Stimulated activated CD4-positive, alpha-beta T cell treated with anti-CD3 and anti-CD28 coated beads, TNF-alpha, amount 100 ng/mL, for 24 hours (primary cell): ENCODE data around the gene ST6GALNAC2.
"Not testable (repeated sequence)": the region's sequence is repeated elsewhere in the genome, so short reads cannot be mapped to it uniquely, and the experiment has no call there.

Experiments used
- DNase-seq, 3 experiments: peaks; one replicate each; pipeline ENCODE4 v3.0.0-alpha.2; 2020; ENCODE audit warnings: low read depth in 3 of 3

The ST6GALNAC2 gene

DNA sequence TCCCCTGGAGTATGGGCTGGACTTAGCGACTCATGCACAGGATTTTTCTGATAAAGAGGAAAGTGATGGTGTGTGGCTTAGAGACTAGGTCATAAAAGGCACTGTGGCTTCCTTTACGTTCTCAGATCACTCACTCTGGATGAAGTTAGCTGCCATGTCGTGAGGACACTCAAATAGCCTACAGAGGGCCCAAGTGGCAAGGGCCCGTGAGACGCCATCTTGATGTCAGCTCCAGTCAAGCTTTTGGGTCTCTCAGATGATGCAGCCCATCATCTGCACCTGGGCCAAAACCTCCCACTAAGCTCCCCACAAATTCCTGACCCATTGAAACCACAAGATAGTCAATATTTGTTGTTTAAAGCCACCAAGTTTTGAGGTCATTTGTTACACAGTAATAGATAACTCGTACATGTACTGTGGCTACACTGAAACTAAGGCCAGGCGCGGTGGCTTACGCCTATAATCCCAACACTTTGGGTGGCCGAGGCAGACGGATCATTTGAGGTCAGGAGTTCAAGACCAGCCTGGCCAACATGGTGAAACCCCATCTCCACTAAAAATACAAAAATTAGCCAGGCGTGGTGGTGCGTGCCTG is 14.7 kb downstream of the ST6GALNAC2 start:
- DNase-seq: no peak

DNA sequence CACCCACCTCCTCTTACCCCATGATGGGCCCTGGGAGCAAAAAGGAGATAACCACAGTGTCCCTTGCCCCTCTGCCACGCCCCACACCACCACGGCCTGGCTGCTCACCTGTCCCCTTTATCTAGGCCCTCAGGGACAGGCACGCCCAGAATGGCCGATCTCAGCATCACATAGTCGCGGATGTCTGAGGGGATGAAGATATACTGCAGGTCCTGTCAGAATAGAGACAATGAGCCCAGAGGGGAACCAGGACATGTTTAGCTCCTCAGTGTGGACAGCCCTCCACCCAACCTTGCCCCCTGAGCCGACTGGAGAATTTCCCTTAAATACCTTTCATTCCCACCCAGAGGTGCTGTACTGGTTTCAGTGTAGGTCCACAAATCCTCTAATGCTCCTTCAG is 15.2 kb downstream of the ST6GALNAC2 start:
- no peak for DNase-seq

GRCh38 chr17:76569607-76570279 is 15.9 kb downstream of the ST6GALNAC2 start:
- DNase-seq: no peak

DNA sequence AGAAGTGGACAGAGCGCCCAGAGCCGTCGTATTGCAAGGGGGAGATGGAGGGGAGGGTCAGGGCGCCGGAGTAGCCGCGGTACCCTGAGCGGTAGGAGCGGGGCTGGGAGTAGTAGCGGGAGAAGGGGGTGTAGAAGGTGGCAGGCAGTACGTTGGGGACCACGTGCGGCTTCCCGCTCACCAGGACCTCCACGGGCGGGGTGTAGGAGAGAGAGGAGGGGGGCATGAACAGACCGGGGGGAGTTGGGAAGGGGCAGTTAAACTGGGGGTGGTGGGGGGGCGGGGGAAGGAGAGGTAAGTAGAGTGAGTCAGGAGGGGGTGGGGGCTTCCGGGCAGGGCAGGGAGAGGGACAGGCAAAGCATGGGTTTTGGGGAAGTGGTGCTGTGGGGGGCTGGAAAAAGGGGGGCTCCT is 16.8 kb downstream of the ST6GALNAC2 start:
- DNase-seq: no peak

GRCh38 chr17:76567634-76568432 is 17.8 kb downstream of the ST6GALNAC2 start:
- no peak for DNase-seq

- no peak for DNase-seq
Observed at GRCh38 chr17:76566988-76567431, 18.6 kb downstream of the ST6GALNAC2 start.

DNA sequence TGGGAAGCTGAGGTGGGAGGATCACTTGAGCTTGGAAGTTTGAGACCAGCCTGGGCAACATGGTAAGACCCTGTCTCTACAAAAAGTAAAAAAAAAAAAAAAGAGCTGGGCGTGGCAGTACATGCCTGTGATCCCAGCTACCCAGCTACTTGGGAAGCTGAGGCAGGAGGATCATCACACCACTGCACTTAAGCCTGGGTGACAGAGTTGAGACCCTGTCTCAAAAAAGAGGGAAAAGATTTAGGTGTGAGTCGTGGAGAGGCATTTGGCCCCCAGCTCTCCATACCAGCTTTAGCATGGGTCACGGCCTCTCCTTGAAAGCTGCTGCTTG is 19.1 kb downstream of the ST6GALNAC2 start:
- DNase-seq: no peak

GRCh38 chr17:76565728-76566612 is 19.7 kb downstream of the ST6GALNAC2 start:
- no peak for DNase-seq

GRCh38 chr17:76564991-76565727 is 20.5 kb downstream of the ST6GALNAC2 start:
- DNase-seq: not testable (repeated sequence)

DNA sequence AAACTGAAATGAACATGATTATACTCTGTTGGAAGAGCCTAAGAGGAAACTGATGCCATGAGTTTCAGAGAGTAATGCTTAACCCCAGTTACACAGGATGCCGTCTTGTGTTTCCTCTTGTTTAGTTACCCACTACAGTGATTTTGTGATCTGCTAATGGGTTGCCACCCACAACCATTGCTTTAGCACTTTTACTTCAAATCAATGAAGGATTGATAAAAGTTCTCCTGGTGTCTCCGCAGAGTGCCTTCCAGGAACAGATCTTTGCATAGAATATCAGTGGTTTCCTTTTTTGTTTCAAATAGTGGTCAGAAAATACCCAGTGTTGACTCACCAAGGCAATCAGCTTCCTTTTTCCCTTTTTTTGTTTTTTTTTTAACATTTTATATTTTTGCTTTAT is 22.3 kb downstream of the ST6GALNAC2 start:
- not testable (repeated sequence) for DNase-seq

DNA sequence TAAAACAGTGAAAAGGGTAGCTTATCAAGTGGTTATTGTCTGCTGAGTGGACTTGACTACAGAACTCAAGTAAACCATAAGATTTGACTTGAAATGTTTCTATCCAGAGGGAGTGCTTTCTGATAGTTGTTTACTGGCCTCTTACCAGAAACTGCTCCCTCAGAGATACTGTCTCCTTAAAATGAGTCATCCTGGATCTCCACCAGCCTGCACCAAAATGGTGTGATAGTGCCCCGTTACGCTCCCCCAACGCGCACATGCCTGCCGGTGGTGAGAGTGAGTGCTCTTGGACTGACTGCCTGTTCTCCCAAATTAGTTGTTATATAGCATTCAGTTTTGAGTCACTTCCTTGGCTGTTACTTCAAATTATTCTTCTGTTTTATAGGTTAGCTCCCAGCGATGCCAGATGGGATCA is 22.9 kb downstream of the ST6GALNAC2 start:
- DNase-seq: no peak

DNA sequence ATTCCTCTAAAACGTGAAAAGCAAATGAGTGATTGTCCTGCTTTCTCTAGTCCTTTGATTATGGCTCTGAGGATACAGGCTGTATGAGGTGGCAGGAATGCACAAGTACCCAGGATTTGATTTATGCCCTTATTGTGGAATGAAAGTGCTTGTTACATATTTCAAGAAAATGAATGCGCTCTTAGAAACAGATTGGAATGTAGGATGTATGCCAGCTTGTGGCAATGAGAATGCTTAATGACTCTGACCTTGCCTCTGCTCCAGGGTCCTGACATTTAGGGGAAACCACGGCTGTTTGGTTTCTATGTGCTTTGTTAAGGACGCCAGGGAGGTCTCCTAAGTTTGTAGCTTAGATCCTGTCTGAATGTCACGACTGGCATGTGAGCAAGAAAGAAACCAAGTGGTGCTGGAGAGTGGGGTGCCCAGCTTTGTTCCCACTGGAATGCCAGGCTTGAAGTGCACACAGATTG is 23.8 kb downstream of the ST6GALNAC2 start:
- no peak for DNase-seq

- no peak for DNase-seq
Observed at GRCh38 chr17:76561332-76561731, 24.3 kb downstream of the ST6GALNAC2 start.

DNA sequence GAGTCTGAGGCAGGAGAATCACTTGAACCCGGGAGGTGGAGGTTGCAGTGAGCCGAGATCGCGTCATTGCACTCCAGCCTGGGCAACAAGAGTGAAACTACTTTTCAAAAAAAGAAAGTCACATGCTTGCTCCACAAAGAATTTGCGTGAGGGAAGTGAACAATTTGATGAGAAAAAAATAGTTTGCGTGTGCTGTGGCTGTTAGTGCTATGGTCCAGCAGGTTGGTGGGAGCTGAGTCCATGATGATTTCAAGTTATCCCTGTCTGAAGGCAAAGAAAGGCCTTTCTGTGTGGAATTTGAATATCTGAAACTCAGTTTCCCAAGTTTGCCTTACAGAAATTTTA is 24.8 kb downstream of the ST6GALNAC2 start:
- DNase-seq: no peak

DNA sequence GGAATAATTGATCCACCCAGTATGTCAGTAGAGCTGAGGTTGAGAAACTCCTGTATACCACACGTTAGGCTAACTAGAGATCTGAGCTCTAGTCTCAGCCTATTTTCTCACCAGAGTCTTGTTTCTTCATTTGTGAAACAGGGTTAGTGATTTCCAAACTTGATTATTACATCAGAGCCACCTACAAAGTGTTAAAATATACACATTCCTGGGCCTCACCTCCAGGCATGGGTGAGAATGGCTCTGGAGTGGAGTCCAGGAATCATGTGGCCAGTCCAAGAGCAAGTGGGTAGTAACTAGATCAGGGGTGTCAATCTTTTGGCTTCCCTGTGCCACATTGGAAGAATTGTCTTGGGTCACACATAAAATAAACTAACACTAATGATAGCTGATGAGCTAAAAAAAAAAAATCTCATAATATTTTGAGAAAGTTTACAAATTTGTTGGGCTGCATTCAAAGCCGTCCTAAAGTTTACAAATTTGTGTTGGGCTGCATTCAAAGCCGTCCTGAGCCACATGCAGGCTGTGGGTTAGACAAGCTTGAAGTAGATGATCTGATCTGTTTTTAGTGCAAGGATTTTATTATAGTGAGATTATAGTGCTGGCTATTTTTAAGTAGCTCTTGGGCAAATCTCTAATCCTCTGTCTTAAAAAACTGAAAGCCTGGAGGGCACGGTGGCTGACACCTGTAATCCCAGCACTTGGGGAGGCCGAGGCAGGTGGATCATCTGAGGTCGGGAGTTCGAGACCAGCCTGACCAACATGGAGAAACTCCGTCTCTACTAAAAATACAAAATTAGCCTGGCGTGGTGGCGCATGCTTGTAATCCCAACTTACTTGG is 25.4 kb downstream of the ST6GALNAC2 start:
- DNase-seq: no peak

DNA sequence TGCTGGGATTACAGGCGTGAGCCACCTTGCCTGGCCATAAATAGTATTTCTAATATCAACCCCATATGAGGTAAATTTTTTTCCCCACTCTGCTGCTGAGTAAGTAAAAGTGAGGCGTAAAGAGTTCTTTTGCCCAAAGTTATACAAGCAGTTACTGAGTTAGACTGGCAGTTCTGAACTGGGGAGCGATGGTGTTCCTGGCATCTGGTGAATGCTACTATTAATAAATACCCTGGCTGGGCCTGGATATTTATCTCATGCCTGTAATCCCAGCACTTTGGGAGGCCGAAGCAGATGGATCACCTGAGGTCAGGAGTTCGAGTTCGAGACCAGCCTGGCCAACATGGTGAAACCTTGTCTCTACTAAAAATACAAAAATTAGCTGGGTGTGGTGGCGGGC is 26.2 kb downstream of the ST6GALNAC2 start:
- not testable (repeated sequence) for DNase-seq

- DNase-seq: no peak
Observed at GRCh38 chr17:76558198-76559095, 27.2 kb downstream of the ST6GALNAC2 start.

DNA sequence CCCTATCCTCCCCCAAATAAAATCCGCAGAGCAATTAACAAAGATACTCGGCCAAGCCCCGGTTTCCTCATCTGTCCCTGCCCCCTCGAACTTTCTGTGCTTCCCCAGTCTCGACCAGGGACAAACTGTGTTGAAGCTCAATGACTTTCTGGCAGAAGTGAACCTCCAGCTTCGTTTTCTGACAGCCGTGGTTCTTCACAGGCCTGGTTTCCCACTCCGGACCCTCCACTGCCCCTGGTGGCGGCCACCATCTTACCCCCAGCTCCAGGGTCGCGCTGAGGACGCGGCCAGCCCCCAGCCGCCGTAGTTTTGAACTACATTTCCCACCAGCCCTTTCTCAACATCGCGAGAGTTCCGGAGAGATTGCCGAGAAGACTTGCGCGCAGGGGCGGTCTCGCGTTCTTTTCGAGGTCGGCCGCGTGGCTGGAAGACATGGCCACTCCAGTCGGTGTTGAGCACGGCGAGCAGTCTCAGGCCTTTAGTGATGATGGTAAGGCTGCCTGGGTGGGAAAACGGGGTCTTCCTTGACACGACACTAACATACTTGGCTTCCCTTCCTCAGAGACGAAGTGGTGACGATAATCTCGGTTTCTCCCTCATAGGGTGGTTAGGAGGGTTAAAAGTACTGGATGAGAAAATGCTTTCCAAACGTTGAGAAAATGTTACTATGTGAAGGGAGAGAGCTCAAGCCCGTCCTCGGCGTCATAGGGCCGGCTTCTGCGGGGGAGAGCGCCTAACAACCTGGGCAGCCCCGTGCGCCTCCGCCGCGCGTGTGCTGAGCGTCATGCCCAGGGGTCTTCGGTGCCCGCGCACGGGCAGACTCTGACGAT is 28.1 kb downstream of the ST6GALNAC2 start:
- DNase-seq: peak; percentile 87 to 93 (median 93)
